Epithelial cell of esophagus (primary cell): ENCODE results near the gene STIM1.
A peak's percentile ranks its signal among the peaks of the same experiment; 100 is the strongest.

ENCODE experiments used
- DNase-seq: peaks from one replicate; pipeline ENCODE4 v3.0.0; 2010; ENCODE audit warnings: low read depth
- H3K4me3 ChIP-seq: 2 replicates; pipeline ENCODE4 v1.5.1; 2011; ENCODE audit warnings: mild to moderate bottlenecking, low read length, control low read depth
- CTCF ChIP-seq: IDR thresholded peaks from 2 replicates; pipeline ENCODE4 v1.5.1; 2011; ENCODE audit warnings: low read depth, mild to moderate bottlenecking, low read length, control low read depth, inconsistent platforms; ENCODE audit not compliant: insufficient read depth; ENCODE audit errors: missing control alignments

Gene STIM1

GRCh38 chr11:3823762-3824506 is 31.5 kb upstream of the STIM1 start:
- no peak overlapping the region for H3K4me3 ChIP-seq
- no peak for DNase-seq
- TF ChIP-seq CTCF = no peak

- peak; percentile 71 for TF ChIP-seq CTCF
- H3K4me3 ChIP-seq = no peak overlapping the region
- DNase-seq = peak; percentile 59
Observed at GRCh38 chr11:3824714-3825472, 30.6 kb upstream of the STIM1 start.

GRCh38 chr11:3825473-3826154 is 29.9 kb upstream of the STIM1 start:
- H3K4me3 ChIP-seq = no peak overlapping the region
- no peak for DNase-seq
- TF ChIP-seq CTCF = no peak

- no peak for TF ChIP-seq CTCF
- no peak for DNase-seq
- H3K4me3 ChIP-seq = no peak overlapping the region
Observed at GRCh38 chr11:3826721-3827120, 28.7 kb upstream of the STIM1 start.

GRCh38 chr11:3827434-3828186 is 27.9 kb upstream of the STIM1 start:
- DNase-seq = no peak
- TF ChIP-seq CTCF = no peak
- H3K4me3 ChIP-seq = no peak overlapping the region

GRCh38 chr11:3830088-3830487 is 25.4 kb upstream of the STIM1 start:
- H3K4me3 ChIP-seq = no peak overlapping the region
- no peak for DNase-seq
- no peak for TF ChIP-seq CTCF
